Right atrium auricular region (tissue), 2 donors: ENCODE data around the gene ADGB. TPM values are rescaled to one million over a fixed set of nuclear protein-coding genes. Genes with fewer than 3 reads are reported as not detected.
A peak's percentile ranks its signal among the peaks of the same experiment; 100 is the strongest.

ENCODE experiments used
- DNase-seq: peaks from one replicate; pipeline ENCODE4 v3.0.0-alpha.2; 2019; ENCODE audit warnings: low spot score
- H3K27ac ChIP-seq, 2 donors: fragments of 200-600 bp; sonication (generic); 1 replicate in 1 of 2; 2 replicates in 1 of 2; pipeline ENCODE4 v1.5.1; 2016 to 2019
- H3K27me3 ChIP-seq, 2 donors: fragments of 200-600 bp; sonication (generic); one replicate each; pipeline versions ENCODE4 v1.5.1 to v1.6.0; 2017 to 2019
- H3K36me3 ChIP-seq: fragments of 200-600 bp; sonication (generic); one replicate; pipeline ENCODE4 v1.5.1; 2016
- H3K4me1 ChIP-seq, 2 donors: fragments of 200-600 bp; sonication (generic); one replicate each; pipeline versions ENCODE4 v1.5.1 to v1.6.0; 2017 to 2019
- H3K4me3 ChIP-seq, 2 donors: fragments of 200-600 bp; sonication (generic); 1 replicate in 1 of 2; 2 replicates in 1 of 2; pipeline ENCODE4 v1.5.1; 2017 to 2019; ENCODE audit warnings: mild to moderate bottlenecking in 1 of 2, moderate library complexity in 1 of 2
- H3K9me3 ChIP-seq, 2 donors: fragments of 200-600 bp; sonication (generic); one replicate each; pipeline ENCODE4 v1.5.1; 2019
- CTCF ChIP-seq, 2 donors: fragments of 200-600 bp; sonication (generic); IDR thresholded peaks; one replicate each; pipeline ENCODE4 v1.5.1; 2019; ENCODE audit warnings: antibody characterized with exemption in 2 of 2
- total RNA-seq, 2 donors: library from RNA; depleted of rRNA; stranded (reverse); fragments of >200 nt; gene quantifications; one replicate each; pipeline ENCODE4 v1.1.0, GENCODE V29; 2016

Gene ADGB
- total RNA-seq, 2 donors from 2014 or later: not detected

GRCh38 chr6:146855889-146856288 is 257.1 kb downstream of the ADGB start:
- Histone ChIP-seq H3K4me3 (no peak overlapping the region), H3K9me3 (no peaks in the 10 kb centered on the region), H3K36me3 (no peaks in the 10 kb centered on the region), H3K27ac (no peak overlapping the region), H3K27me3 (no peaks in the 10 kb centered on the region), H3K4me1 (peaks cover 0 to 4% of the 10 kb centered on the region in 2 donors)
- DNase-seq: no peak
- TF ChIP-seq CTCF (IDR thresholded peaks at IDR 0.05): no peak

GRCh38 chr6:146856296-146856695 is 257.5 kb downstream of the ADGB start:
- no peak for TF ChIP-seq CTCF (IDR thresholded peaks at IDR 0.05)
- no peaks in the 10 kb centered on the region for H3K27me3 ChIP-seq
- no peaks in the 10 kb centered on the region for H3K36me3 ChIP-seq
- H3K4me3 ChIP-seq: no peak overlapping the region
- H3K4me1 ChIP-seq: peaks cover 0 to 4% of the 10 kb centered on the region in 2 donors
- no peaks in the 10 kb centered on the region for H3K9me3 ChIP-seq
- no peak for DNase-seq
- H3K27ac ChIP-seq: no peak overlapping the region

GRCh38 chr6:146857180-146857979 is 258.6 kb downstream of the ADGB start:
- Histone ChIP-seq H3K27me3 (no peaks in the 10 kb centered on the region), H3K4me1 (peaks cover 0 to 4% of the 10 kb centered on the region in 2 donors), H3K9me3 (no peaks in the 10 kb centered on the region), H3K36me3 (no peaks in the 10 kb centered on the region), H3K4me3 (peak overlapping the region; percentile 30 to 39), H3K27ac (peak overlapping the region; percentile 33 to 55)
- TF ChIP-seq CTCF (IDR thresholded peaks at IDR 0.05): peak; percentile 98 to 100
- peak; percentile 89 for DNase-seq

- Histone ChIP-seq H3K27ac (peak overlapping the region; percentile 33 to 55), H3K9me3 (no peaks in the 10 kb centered on the region), H3K27me3 (no peaks in the 10 kb centered on the region), H3K4me3 (peak overlapping the region; percentile 30 to 39), H3K4me1 (peaks cover 0 to 4% of the 10 kb centered on the region in 2 donors), H3K36me3 (no peaks in the 10 kb centered on the region)
- no peak for TF ChIP-seq CTCF (IDR thresholded peaks at IDR 0.05)
- no peak for DNase-seq
Observed at GRCh38 chr6:146857980-146858347, 259.2 kb downstream of the ADGB start.

- no peaks in the 10 kb centered on the region for H3K9me3 ChIP-seq
- no peak for DNase-seq
- no peak for TF ChIP-seq CTCF (IDR thresholded peaks at IDR 0.05)
- peaks cover 0 to 4% of the 10 kb centered on the region in 2 donors for H3K4me1 ChIP-seq
- no peak overlapping the region for H3K27ac ChIP-seq
- no peaks in the 10 kb centered on the region for H3K36me3 ChIP-seq
- no peak overlapping the region for H3K4me3 ChIP-seq
- no peaks in the 10 kb centered on the region for H3K27me3 ChIP-seq
Observed at GRCh38 chr6:146859206-146859605, 260.4 kb downstream of the ADGB start.
